ENCODE measurements around the gene DMWD. TPM values are rescaled to one million over a fixed set of nuclear protein-coding genes. Genes with fewer than 3 reads are reported as not detected.
A peak's percentile ranks its signal among the peaks of the same experiment; 100 is the strongest.

The DMWD gene
- total RNA-seq, 2 experiments from 2014 or later, result 23.5 to 26.0 TPM

DNA sequence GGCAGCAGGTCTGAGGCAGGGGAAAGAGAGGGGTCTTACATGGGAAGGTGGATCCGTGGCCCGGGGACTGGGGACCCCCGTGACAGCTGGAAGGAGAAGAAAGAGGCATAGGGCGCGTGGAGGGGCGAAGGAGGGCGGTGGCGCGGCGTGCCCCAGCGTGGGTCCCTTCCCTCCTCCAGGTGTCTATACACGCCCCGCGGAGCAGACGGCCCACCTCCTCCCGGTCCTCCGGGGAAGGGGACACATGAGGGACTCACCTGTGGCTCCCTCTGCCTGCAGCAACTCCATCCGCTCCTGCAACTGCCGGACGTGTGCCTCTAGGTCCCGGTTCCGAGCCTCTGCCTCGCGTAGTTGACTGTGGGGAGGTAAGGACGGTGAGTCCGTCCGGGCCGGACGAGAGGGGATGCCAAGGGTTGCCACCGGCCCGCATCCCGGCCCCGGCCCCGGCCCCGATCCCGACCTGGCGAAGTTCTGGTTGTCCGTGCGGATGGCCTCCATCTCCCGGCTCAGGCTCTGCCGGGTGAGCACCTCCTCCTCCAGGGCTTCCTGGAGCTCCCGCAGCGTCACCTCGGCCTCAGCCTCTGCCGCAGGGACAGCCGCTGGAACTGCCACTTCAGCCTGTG, 21.2 kb downstream of the DMWD start:
- Mint-ChIP-seq H3K27me3 (peaks cover 14% of the 10 kb centered on the region), H3K27ac (no peak overlapping the region), H3K36me3 (ENCODE audit: low read depth) (no peaks in the 10 kb centered on the region), H3K9me3 (no peaks in the 10 kb centered on the region), H3K4me3 (no peak overlapping the region), H3K4me1 (ENCODE audit: low read depth) (peaks cover 12% of the 10 kb centered on the region)
- POLR2A ChIA-PET, result interaction anchor here (0.8 to 2.7 kb wide), 4 partner anchors 7 to 78 kb away, joined by 3 to 13 read pairs (median 5); partner anchors contain the start of genes DMWD and QPCTL
- TF ChIP-seq, protein P1, sequence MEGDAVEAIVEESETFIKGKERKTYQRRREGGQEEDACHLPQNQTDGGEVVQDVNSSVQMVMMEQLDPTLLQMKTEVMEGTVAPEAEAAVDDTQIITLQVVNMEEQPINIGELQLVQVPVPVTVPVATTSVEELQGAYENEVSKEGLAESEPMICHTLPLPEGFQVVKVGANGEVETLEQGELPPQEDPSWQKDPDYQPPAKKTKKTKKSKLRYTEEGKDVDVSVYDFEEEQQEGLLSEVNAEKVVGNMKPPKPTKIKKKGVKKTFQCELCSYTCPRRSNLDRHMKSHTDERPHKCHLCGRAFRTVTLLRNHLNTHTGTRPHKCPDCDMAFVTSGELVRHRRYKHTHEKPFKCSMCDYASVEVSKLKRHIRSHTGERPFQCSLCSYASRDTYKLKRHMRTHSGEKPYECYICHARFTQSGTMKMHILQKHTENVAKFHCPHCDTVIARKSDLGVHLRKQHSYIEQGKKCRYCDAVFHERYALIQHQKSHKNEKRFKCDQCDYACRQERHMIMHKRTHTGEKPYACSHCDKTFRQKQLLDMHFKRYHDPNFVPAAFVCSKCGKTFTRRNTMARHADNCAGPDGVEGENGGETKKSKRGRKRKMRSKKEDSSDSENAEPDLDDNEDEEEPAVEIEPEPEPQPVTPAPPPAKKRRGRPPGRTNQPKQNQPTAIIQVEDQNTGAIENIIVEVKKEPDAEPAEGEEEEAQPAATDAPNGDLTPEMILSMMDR (IDR thresholded peaks at IDR 0.05), result no peak
- ATAC-seq, result no peak
- DNase-seq, result no peak
- intact Hi-C loops (cut with micrococcal nuclease), result loop anchor here (2.0 kb wide), 1 partner anchor 27 kb away; no protein-coding TSS in a partner anchor
- CTCF ChIA-PET, result interaction anchor here (1.3 to 9.3 kb wide), 8 partner anchors 8 to 129 kb away, joined by 3 to 124 read pairs (median 13); partner anchors contain the start of genes QPCTL, RSPH6A and SNRPD2

DNA sequence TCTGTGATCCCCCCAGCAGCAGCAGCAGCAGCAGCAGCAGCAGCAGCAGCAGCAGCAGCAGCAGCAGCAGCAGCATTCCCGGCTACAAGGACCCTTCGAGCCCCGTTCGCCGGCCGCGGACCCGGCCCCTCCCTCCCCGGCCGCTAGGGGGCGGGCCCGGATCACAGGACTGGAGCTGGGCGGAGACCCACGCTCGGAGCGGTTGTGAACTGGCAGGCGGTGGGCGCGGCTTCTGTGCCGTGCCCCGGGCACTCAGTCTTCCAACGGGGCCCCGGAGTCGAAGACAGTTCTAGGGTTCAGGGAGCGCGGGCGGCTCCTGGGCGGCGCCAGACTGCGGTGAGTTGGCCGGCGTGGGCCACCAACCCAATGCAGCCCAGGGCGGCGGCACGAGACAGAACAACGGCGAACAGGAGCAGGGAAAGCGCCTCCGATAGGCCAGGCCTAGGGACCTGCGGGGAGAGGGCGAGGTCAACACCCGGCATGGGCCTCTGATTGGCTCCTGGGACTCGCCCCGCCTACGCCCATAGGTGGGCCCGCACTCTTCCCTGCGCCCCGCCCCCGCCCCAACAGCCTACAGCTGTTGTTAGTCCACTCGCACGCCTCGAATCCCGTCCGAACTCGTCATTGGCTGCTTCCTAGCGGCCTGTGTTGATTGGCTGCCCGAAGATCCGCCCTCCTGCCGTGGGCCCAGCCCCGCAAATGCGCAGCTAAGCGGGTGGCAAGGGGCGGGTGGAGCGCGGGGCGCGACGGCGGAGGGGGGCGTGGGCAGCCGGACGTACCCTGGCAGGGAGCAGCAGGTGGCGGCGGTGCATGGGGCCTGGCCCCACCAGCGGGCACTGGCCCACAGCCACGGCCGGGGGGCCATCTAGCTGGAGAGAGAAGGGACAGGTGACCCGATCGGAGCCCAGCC, 22.2 kb downstream of the DMWD start:
- Mint-ChIP-seq H3K27me3 (peaks cover 16% of the 10 kb centered on the region), H3K36me3 (ENCODE audit: low read depth) (no peaks in the 10 kb centered on the region), H3K4me1 (ENCODE audit: low read depth) (peaks cover 12% of the 10 kb centered on the region), H3K4me3 (peak overlapping the region; percentile 80), H3K9me3 (no peaks in the 10 kb centered on the region), H3K27ac (no peak overlapping the region)
- ChIA-PET CTCF (interaction anchor here (0.6 to 9.3 kb wide), 27 partner anchors 7 to 366 kb away, joined by 3 to 124 read pairs (median 5); partner anchors contain the start of genes CCDC61, DMPK, DMWD and FBXO46), POLR2A (interaction anchor here (0.6 to 4.2 kb wide), 9 partner anchors 8 to 292 kb away, joined by 3 to 27 read pairs (median 3); partner anchors contain the start of genes DMWD, QPCTL and SNRPD2)
- peak; percentile 72 for ATAC-seq
- TF ChIP-seq, protein P1 (IDR thresholded peaks at IDR 0.05), result peak; percentile 90
- peak; percentile 91 for DNase-seq
- intact Hi-C loops (cut with micrococcal nuclease), result loop anchor here (2.0 kb wide), 1 partner anchor 28 kb away; no protein-coding TSS in a partner anchor

DNA sequence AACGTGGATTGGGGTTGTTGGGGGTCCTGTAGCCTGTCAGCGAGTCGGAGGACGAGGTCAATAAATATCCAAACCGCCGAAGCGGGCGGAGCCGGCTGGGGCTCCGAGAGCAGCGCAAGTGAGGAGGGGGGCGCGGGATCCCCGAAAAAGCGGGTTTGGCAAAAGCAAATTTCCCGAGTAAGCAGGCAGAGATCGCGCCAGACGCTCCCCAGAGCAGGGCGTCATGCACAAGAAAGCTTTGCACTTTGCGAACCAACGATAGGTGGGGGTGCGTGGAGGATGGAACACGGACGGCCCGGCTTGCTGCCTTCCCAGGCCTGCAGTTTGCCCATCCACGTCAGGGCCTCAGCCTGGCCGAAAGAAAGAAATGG, 22.8 kb downstream of the DMWD start:
- ChIA-PET POLR2A (interaction anchor here (0.6 to 4.2 kb wide), 9 partner anchors 9 to 291 kb away, joined by 3 to 27 read pairs (median 3); partner anchors contain the start of gene DMWD), CTCF (interaction anchor here (0.6 to 9.3 kb wide), 39 partner anchors 8 to 485 kb away, joined by 3 to 124 read pairs (median 5); partner anchors contain the start of genes CCDC61, DMPK, DMWD and FBXO46)
- intact Hi-C loops (cut with micrococcal nuclease), result loop anchor here (2.0 kb wide), 1 partner anchor 29 kb away; no protein-coding TSS in a partner anchor
- Mint-ChIP-seq H3K4me1 (ENCODE audit: low read depth) (peaks cover 12% of the 10 kb centered on the region), H3K27ac (no peak overlapping the region), H3K4me3 (peak overlapping the region; percentile 80), H3K27me3 (peaks cover 19% of the 10 kb centered on the region), H3K9me3 (no peaks in the 10 kb centered on the region), H3K36me3 (ENCODE audit: low read depth) (no peaks in the 10 kb centered on the region)
- TF ChIP-seq, protein P1 (IDR thresholded peaks at IDR 0.05), result no peak
- peak; percentile 70 for DNase-seq
- ATAC-seq, result peak; percentile 37

DNA sequence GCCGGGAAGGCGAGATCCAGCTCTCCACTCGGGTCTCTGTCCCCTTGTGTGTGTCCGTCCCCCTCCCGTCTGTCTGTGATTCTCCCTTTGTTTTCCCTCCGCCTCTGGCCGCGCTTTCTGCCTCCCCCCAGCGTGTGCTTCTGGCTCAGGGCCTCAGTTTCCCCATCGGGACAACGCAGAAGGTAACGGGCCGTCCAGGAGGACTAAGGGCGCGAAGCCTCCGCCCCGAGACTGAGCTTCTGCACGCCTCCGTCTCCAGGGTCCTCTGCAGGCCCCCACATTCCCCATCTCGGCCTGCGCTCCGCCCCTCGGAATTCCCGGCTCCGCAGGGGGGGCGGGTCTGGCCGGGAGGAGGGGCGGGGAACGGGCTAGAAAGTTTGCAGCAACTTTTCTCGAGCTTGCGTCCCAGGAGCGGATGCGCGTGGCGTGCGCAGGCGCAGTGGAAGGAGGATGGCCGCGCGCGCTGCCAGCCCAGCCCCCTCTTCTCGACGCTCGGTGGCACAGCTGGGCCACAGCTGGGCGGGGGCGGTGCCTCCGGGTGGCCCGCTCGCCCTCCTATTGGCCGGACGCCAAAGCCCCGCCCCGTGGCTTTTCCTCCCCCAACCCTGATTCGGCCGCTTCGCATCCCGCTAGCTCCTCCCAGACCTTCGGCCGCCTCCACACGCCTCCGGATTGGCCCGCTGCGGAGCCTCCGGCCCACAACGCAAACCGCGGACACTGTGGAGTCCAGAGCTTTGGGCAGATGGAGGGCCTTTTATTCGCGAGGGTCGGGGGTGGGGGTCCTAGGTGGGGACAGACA, 23.5 kb downstream of the DMWD start, which contains the start of gene SIX5:
Gene SIX5, minus strand, starts transcription at position 269 of the 799 bp plus-strand sequence. CDS start 408 bp downstream, outside the sequence.
- TF ChIP-seq, protein P1 (IDR thresholded peaks at IDR 0.05), result no peak
- intact Hi-C loops (cut with micrococcal nuclease), result no loop called here
- CTCF ChIA-PET, result interaction anchor here (0.6 to 9.3 kb wide), 43 partner anchors 8 to 486 kb away, joined by 3 to 124 read pairs (median 5); partner anchors contain the start of genes CCDC61, DMPK, DMWD and FBXO46
- H3K27me3 Mint-ChIP-seq, result peaks cover 20% of the 10 kb centered on the region
- POLR2A ChIA-PET, result interaction anchor here (0.6 to 4.2 kb wide), 12 partner anchors 10 to 291 kb away, joined by 3 to 27 read pairs (median 4); partner anchors contain the start of genes DMWD, IRF2BP1 and SNRPD2
- H3K4me1 Mint-ChIP-seq (ENCODE audit: low read depth), result peaks cover 12% of the 10 kb centered on the region
- no peaks in the 10 kb centered on the region for H3K36me3 Mint-ChIP-seq (ENCODE audit: low read depth)
- ATAC-seq, result peak; percentile 80
- peak within 1 kb of the TSS; percentile 80 for H3K4me3 Mint-ChIP-seq
- H3K27ac Mint-ChIP-seq, result peak within 1 kb of the TSS; percentile 75
- peak; percentile 97 for DNase-seq
- no peaks in the 10 kb centered on the region for H3K9me3 Mint-ChIP-seq

Data from activated CD8-positive, alpha-beta T cell treated with anti-CD3 and anti-CD28 coated beads for 36 hours (primary cell).